A549 (cell line): ENCODE results near the gene KRT81. TPM values are rescaled to one million over a fixed set of nuclear protein-coding genes. Genes with fewer than 3 reads are reported as not detected.

Source experiments
- BHLHE40 ChIP-seq: IDR thresholded peaks from 2 replicates; pipeline ENCODE4 v1.6.1; 2012; ENCODE audit warnings: low read depth, low read length, inconsistent platforms
- CBX2 ChIP-seq: fragments of 200-600 bp; sonication (generic); IDR thresholded peaks from 2 replicates; pipeline ENCODE4 v1.6.1; 2016; ENCODE audit warnings: low read depth, mild to moderate bottlenecking, borderline replicate concordance
- CEBPB ChIP-seq, 2 experiments: fragments of >200 bp in 1 of 2; sonication (Bioruptor Twin) in 1 of 2; formaldehyde crosslinking in 1 of 2; IDR thresholded peaks; 2 replicates each; pipeline ENCODE4 v1.6.1; 2012 to 2016
- E2F6 ChIP-seq: IDR thresholded peaks from 2 replicates; pipeline ENCODE4 v1.6.1; 2012; ENCODE audit warnings: low read depth, borderline replicate concordance
- EHF ChIP-seq: fragments of 250-450 bp; sonication (Bioruptor Pico); IDR thresholded peaks from 2 replicates; pipeline ENCODE4 v1.5.0; 2020; ENCODE audit warnings: mild to moderate bottlenecking
- EP300 ChIP-seq, 2 experiments: fragments of >200 bp; sonication (Bioruptor Twin); formaldehyde crosslinking; IDR thresholded peaks; 2 replicates in 1 of 2; 3 replicates in 1 of 2; pipeline ENCODE4 v1.6.1; 2016 to 2017
- ESRRA ChIP-seq: fragments of 150-350 bp; IDR thresholded peaks from 2 replicates; pipeline ENCODE4 v1.6.1; 2014; ENCODE audit warnings: mild to moderate bottlenecking, low read length, borderline replicate concordance
- FOSL2 ChIP-seq, 2 experiments: fragments of 450-650 bp in 1 of 2; fragments of >200 bp in 1 of 2; sonication (Bioruptor Twin) in 1 of 2; formaldehyde crosslinking; IDR thresholded peaks; 2 replicates each; pipeline versions ENCODE4 v1.5.0 to v1.6.1; 2016 to 2020; ENCODE audit warnings: mild to moderate bottlenecking in 1 of 2, moderate library complexity in 1 of 2
- HOXA7 ChIP-seq: fragments of 250-450 bp; sonication (Bioruptor Pico); IDR thresholded peaks from 2 replicates; pipeline ENCODE4 v1.5.0; 2020; ENCODE audit warnings: mild to moderate bottlenecking, moderate library complexity
- HOXB13 ChIP-seq: fragments of 250-450 bp; sonication (Bioruptor Pico); IDR thresholded peaks from 2 replicates; pipeline ENCODE4 v1.5.0; 2020; ENCODE audit warnings: low read depth, mild to moderate bottlenecking, moderate library complexity
- HOXB5 ChIP-seq: fragments of 250-450 bp; sonication (Bioruptor Pico); IDR thresholded peaks from 2 replicates; pipeline ENCODE4 v1.5.0; 2020; ENCODE audit warnings: mild to moderate bottlenecking, moderate library complexity
- JUNB ChIP-seq: fragments of >200 bp; sonication (Bioruptor Twin); formaldehyde crosslinking; IDR thresholded peaks from 2 replicates; pipeline ENCODE4 v1.6.1; 2016
- KDM1A ChIP-seq: fragments of 200-600 bp; sonication (generic); IDR thresholded peaks from 2 replicates; pipeline ENCODE4 v1.6.1; 2016; ENCODE audit warnings: low read depth, mild to moderate bottlenecking
- MAX ChIP-seq: IDR thresholded peaks from 2 replicates; pipeline ENCODE4 v1.6.1; 2012
- NPAS2 ChIP-seq: fragments of 250-450 bp; sonication (Bioruptor Pico); IDR thresholded peaks from 2 replicates; pipeline ENCODE4 v1.8.0; 2022; ENCODE audit warnings: mild to moderate bottlenecking, moderate library complexity, borderline replicate concordance
- NR3C1 ChIP-seq: fragments of >200 bp; sonication (Bioruptor Twin); formaldehyde crosslinking; IDR thresholded peaks from 3 replicates; pipeline ENCODE4 v1.6.1; 2017
- RARB ChIP-seq: fragments of 250-450 bp; sonication (Bioruptor Pico); IDR thresholded peaks from 2 replicates; pipeline ENCODE4 v1.8.0; 2021; ENCODE audit warnings: mild to moderate bottlenecking, moderate library complexity
- REST ChIP-seq: fragments of 200-600 bp; sonication (generic); IDR thresholded peaks from 2 replicates; pipeline ENCODE4 v1.6.1; 2016; ENCODE audit warnings: antibody characterized with exemption, mild to moderate bottlenecking, moderate library complexity
- RNF2 ChIP-seq: fragments of 200-600 bp; sonication (generic); IDR thresholded peaks from 2 replicates; pipeline ENCODE4 v1.6.1; 2016; ENCODE audit warnings: low read depth, mild to moderate bottlenecking, antibody characterized with exemption, moderate library complexity, borderline replicate concordance
- SREBF2 ChIP-seq: fragments of 450-650 bp; IDR thresholded peaks from 2 replicates; pipeline ENCODE4 v1.6.1; 2014; ENCODE audit warnings: mild to moderate bottlenecking, moderate library complexity
- TP53 ChIP-seq: fragments of 250-450 bp; sonication (Bioruptor Pico); IDR thresholded peaks from 2 replicates; pipeline ENCODE4 v1.5.0; 2021; ENCODE audit warnings: mild to moderate bottlenecking, moderate library complexity
- ZSCAN20 ChIP-seq: fragments of 250-450 bp; sonication (Bioruptor Pico); IDR thresholded peaks from 2 replicates; pipeline ENCODE4 v1.8.0; 2022; ENCODE audit warnings: mild to moderate bottlenecking, moderate library complexity
- polyA plus RNA-seq, 4 experiments: library from polyadenylated mRNA; depleted of rRNA in 3 of 4; stranded (reverse); fragments of >200 nt; fragmentation: RNase III in 1 of 4; extraction: RNeasy Plus Mini Kit Qiagen cat#74134 plus additional on column Dnase treatment in 1 of 4; gene quantifications; 2 replicates in 3 of 4; 3 replicates in 1 of 4; pipeline ENCODE4 v1.2.3, GENCODE V29; 2011 to 2017
- TF ChIP-seq, protein P1 (sequence below): fragments of >200 bp; sonication (Bioruptor Twin); formaldehyde crosslinking; IDR thresholded peaks from 2 replicates; pipeline ENCODE4 v1.6.1; 2016
- TF ChIP-seq, protein P2 (sequence below): fragments of 250-450 bp; sonication (Bioruptor Pico); IDR thresholded peaks from 2 replicates; pipeline ENCODE4 v1.5.0; 2021; ENCODE audit warnings: mild to moderate bottlenecking, moderate library complexity, borderline replicate concordance

KRT81 gene
- polyA plus RNA-seq, 2 of the 4 experiments (the other 2 are of a cell fraction) = 1,799 to 3,643 TPM

GRCh38 chr12:52245259-52245961, 45.9 kb downstream of the KRT81 start (continued):
- TF ChIP-seq KDM1A (no peak), FOSL2 (IDR thresholded peaks at IDR 0.05) (no peak), FOSL2 (CRISPR knock-in tag; IDR thresholded peaks at IDR 0.05) (peak; percentile 22; the same call in 1 of the 2 replicates), MAX (peak; percentile 72), TP53 (CRISPR knock-in tag) (peak; percentile 98), BHLHE40 (no peak), REST (no peak; the same call in 1 of the 2 replicates), E2F6 (0 out of 2 replicates have a peak, but pooled peaks have one; percentile 48), RNF2 (no peak), JUNB (no peak), HOXB5 (peak; percentile 69; the same call in 1 of the 2 replicates), CBX2 (no peak), ESRRA (no peak), ZSCAN20 (CRISPR knock-in tag) (no peak), EHF (CRISPR knock-in tag) (0 out of 2 replicates have a peak, but pooled peaks have one; percentile 7), CEBPB (IDR thresholded peaks at IDR 0.05) (no peak), EP300 (IDR thresholded peaks at IDR 0.05) (no peak), HOXB13 (CRISPR knock-in tag) (peak; percentile 51; the same call in 1 of the 2 replicates), RARB (CRISPR knock-in tag) (peak; percentile 89), HOXA7 (peak; percentile 98), NR3C1 (no peak), SREBF2 (no peak), NPAS2 (no peak)
- TF ChIP-seq, protein P1, sequence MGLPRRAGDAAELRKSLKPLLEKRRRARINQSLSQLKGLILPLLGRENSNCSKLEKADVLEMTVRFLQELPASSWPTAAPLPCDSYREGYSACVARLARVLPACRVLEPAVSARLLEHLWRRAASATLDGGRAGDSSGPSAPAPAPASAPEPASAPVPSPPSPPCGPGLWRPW = no peak
- TF ChIP-seq, protein P2, sequence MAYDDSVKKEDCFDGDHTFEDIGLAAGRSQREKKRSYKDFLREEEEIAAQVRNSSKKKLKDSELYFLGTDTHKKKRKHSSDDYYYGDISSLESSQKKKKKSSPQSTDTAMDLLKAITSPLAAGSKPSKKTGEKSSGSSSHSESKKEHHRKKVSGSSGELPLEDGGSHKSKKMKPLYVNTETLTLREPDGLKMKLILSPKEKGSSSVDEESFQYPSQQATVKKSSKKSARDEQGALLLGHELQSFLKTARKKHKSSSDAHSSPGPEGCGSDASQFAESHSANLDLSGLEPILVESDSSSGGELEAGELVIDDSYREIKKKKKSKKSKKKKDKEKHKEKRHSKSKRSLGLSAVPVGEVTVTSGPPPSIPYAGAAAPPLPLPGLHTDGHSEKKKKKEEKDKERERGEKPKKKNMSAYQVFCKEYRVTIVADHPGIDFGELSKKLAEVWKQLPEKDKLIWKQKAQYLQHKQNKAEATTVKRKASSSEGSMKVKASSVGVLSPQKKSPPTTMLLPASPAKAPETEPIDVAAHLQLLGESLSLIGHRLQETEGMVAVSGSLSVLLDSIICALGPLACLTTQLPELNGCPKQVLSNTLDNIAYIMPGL = peak; percentile 85; the same call in 1 of the 2 replicates
